ENCODE measurements around the gene MMP24.
"Not testable (repeated sequence)": the region's sequence is repeated elsewhere in the genome, so short reads cannot be mapped to it uniquely, and the experiment has no call there.

MMP24 gene

DNA sequence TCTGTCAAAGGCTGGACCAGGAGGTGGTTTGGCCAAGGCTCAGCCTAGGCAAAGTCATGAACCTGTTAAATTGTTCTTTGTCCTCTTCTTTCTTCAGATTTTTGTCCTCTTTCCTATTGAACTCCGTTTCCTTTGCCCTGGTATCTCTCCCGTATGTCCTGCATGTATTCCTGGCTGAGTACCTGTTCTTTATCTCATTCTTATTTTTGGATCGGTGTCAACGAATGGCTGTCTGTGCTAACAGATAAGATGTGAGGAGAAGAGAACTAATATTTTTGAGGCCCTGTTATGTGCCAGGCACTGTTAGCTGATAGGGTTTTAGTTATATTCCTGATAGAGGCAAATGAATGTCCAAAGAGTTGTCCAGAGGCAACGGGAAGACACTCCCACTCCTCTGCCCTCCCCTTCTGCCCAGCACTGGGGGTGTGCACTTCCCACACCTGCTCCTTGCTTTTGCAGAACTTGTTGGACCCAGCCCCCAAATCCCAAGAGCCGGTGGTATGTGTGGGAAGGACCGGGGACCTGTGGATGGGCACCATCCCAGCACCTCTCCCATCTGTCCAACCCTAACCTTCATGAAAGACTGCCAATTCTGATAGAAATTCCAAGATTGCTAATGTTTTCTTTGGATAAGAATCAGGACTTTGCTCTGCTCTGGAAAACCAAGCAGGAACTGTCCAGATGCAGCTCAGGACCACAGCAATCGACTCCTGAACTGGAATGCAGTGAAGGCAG, 30.9 kb downstream of the MMP24 start:
- no peak for DNase-seq (ENCODE audit: low read depth in 2 of 2)

- DNase-seq (ENCODE audit: low read depth in 2 of 2) = no peak
Measured at GRCh38 chr20:35260426-35260825, 33.9 kb downstream of the MMP24 start.

- not testable (repeated sequence) for DNase-seq (ENCODE audit: low read depth in 2 of 2)
Measured at GRCh38 chr20:35262321-35262720, 35.8 kb downstream of the MMP24 start.

DNA sequence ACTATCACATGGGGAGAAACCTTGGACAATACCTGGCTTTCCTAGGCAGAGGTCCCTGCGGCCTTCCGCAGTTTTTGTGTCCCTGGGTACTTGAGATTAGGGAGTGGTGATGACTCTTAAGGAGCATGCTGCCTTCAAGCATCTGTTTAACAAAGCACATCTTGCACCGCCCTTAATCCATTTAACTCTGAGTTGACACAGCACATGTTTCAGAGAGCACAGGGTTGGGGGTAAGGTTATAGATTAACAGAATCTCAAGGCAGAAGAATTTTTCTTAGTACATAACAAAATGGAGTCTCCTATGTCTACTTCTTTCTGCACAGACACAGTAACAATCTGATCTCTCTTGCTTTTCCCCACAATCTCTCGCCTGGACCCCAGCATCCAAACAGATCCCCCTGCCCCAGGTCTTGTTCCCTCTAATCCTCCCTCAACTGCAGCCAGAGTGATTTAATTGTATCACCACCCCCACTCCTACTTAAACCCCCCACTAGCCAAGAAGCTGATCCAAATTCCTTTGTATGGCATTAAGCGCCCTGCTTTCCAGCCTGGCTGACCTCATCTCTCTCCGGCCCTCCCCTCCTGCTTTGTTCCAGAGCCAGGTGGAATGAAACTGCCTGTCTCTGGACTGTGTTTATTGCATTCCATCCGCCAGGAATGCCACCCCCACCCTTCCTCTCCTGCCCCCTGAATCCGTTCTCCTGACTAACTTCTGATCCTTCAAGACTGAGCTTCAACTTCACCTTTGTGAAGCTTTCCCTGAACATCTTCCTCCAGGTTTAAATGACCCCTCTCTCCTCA, 36.4 kb downstream of the MMP24 start:
- not testable (repeated sequence) for DNase-seq (ENCODE audit: low read depth in 2 of 2)

DNA sequence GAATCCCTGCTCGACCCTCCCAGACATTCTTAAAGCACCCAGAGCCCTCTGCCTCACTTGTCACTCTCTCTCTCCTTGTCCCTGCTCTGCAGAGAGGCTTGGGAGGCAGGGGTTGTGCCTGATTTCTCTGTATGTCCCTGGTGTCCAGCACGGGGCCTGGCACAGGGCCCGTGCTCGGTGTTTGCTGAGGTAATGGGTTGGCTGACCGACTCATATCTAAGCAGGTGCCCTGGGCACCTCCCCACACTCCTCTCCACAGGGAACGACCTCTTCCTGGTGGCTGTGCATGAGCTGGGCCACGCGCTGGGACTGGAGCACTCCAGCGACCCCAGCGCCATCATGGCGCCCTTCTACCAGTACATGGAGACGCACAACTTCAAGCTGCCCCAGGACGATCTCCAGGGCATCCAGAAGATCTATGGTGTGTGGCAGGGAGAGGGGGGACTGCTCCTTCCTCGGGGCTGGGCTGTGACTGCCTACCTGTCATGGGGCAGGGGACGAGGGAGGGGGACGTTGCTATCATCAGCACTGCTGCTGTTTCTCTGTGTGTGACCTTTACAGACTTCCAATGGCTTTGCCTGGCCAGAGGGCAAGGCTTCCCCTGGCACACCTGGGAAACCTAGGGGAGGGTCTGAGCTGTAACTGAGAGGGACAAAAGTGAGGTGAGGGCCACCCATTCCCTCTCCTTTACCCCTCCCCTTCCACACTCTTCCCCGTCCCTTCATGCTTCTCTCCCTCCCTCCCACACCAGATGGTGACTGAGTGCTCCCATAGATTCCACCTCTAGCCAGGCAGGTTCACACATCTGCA, 37.2 kb downstream of the MMP24 start:
- no peak for DNase-seq (ENCODE audit: low read depth in 2 of 2)

DNA sequence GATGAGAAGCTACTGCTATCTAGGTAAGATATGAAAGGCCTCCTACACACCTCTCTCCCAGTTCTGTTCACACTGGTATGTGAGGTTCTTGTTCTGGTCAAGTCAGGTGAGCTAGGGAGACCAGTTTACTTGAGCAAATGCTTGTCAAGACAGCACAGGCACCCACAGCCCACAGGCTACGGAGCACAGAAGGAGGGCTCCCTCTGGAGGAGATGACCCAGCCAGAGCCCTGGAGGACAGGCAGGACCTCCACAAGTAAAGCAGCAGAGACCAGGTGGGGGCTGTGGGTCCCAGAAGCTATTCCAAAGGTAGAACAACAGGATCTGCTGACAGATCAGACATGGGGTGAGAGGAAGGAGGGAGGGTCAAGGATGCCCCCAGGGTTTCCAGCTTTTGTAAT, 38.3 kb downstream of the MMP24 start:
- no peak for DNase-seq (ENCODE audit: low read depth in 2 of 2)

- no peak for DNase-seq (ENCODE audit: low read depth in 2 of 2)
Measured at GRCh38 chr20:35267092-35267491, 40.6 kb downstream of the MMP24 start.

- no peak for DNase-seq (ENCODE audit: low read depth in 2 of 2)
Measured at GRCh38 chr20:35269055-35269781, 42.7 kb downstream of the MMP24 start.

GRCh38 chr20:35270021-35270902, 43.8 kb downstream of the MMP24 start:
- no peak for DNase-seq (ENCODE audit: low read depth in 2 of 2)

DNA sequence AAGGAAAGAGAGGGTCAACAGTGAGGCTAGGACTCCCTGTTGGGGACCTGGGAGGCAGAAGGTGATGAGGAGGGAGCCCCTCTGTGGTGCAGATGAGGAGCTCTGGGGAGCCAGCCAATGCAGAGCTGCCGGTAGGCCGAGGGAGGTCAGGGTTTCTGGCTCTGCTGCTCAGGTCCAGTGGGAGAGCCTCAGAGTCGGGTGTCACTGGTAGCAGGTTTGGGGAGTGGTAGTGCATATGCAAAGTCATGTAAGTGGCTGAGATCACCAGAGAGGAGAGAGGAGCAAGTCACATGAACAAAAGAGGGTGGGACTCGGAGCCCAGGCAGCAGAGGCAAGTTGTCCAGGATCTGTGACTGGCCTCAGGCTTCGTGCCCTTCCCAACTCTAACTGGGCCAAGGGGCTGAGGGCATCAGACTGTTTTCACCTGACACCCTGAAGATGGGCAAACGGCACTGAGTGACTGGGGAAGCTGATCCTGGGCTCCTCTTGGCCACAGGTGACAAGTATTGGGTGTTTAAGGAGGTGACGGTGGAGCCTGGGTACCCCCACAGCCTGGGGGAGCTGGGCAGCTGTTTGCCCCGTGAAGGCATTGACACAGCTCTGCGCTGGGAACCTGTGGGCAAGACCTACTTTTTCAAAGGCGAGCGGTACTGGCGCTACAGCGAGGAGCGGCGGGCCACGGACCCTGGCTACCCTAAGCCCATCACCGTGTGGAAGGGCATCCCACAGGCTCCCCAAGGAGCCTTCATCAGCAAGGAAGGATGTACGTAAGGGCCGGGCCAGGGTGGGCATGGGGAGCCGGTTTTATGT, 44.8 kb downstream of the MMP24 start:
- no peak for DNase-seq (ENCODE audit: low read depth in 2 of 2)

DNA sequence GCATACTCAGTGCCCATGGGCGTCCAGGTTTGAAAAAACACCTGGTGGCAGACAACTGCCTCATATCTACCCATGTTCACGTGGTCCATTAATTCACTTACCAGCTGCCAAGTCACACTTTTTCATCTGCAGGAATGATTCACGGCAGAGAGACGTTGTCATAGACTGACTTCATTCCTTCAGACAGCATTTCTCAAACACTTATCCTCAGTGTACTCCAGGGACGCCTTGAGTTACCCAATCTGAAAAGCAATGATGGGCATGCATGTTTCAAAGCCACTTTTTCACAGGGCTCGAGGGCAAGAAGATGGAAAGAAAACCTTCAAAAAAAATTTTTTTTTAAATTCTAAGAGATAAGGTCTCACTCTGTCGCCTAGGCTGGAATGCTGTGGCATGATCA, 45.4 kb downstream of the MMP24 start:
- no peak for DNase-seq (ENCODE audit: low read depth in 2 of 2)

- no peak for DNase-seq (ENCODE audit: low read depth in 2 of 2)
Measured at GRCh38 chr20:35273449-35274171, 47.1 kb downstream of the MMP24 start.

DNA sequence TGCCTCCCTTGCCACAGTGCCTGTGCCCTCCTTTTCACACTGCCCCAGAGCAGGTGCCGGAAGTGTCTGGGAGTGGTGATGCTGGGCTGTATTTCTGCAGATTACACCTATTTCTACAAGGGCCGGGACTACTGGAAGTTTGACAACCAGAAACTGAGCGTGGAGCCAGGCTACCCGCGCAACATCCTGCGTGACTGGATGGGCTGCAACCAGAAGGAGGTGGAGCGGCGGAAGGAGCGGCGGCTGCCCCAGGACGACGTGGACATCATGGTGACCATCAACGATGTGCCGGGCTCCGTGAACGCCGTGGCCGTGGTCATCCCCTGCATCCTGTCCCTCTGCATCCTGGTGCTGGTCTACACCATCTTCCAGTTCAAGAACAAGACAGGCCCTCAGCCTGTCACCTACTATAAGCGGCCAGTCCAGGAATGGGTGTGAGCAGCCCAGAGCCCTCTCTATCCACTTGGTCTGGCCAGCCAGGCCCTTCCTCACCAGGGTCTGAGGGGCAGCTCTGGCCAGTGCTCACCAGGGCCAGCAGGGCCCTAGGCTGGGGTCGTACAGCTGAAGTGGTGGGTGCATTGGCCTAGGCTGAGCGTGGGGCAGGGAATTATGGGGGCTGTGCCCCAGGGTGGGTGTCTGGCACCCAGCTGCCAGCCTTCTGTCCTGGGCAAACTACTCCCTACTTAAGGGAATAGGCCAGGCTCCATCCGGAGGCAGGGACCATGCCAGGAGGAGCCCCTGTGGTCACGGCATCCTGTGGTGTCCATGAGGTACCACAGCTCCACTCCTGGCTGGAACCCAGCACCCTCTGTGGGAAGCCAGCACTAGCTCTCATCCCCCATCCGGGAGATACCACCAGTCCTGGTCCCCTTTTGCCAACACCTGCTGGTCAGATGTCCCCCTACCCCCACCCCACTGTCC, 47.9 kb downstream of the MMP24 start:
- no peak for DNase-seq (ENCODE audit: low read depth in 2 of 2)

GRCh38 chr20:35275741-35276251, 49.3 kb downstream of the MMP24 start:
- no peak for DNase-seq (ENCODE audit: low read depth in 2 of 2)

GRCh38 chr20:35276408-35276807, 49.9 kb downstream of the MMP24 start:
- DNase-seq (ENCODE audit: low read depth in 2 of 2) = no peak

- DNase-seq (ENCODE audit: low read depth in 2 of 2) = no peak
Measured at GRCh38 chr20:35277127-35277526, 50.6 kb downstream of the MMP24 start.

GRCh38 chr20:35277531-35278395, 51.3 kb downstream of the MMP24 start, which contains the start of gene MMP24OS:
TSS of gene MMP24OS (minus strand) at chr20:35278122. CDS start at chr20:35277929, 193 bp downstream.
- DNase-seq (ENCODE audit: low read depth in 2 of 2) = peak; percentile 67 to 77

All from activated CD8-positive, alpha-beta memory T cell treated with anti-CD3 and anti-CD28 coated beads for 4 hours (primary cell).